GM12878 (cell line): ENCODE results near the gene ZNF407. TPM values are rescaled to one million over a fixed set of nuclear protein-coding genes. Genes with fewer than 3 reads are reported as not detected.

Source experiments
- ATAC-seq: fragments of 200-7000 bp; cut with Tn5 transposase; 3 replicates; pipeline ENCODE4 v1.9.1; 2020; ENCODE audit warnings: mild to moderate bottlenecking, moderate library complexity
- BruUV-seq: library from RNA; stranded (reverse); fragments of 400-500 nt; replicated peaks from 2 replicates; lab custom pipeline; 2021; lab: Mats Ljungman, UMichigan
- CTCF ChIA-PET: fragments of 300-600 bp; sonication (Branson Sonifier 250); formaldehyde crosslinking; extraction: SDS; loops from one replicate; lab custom pipeline; 2021; ENCODE audit warnings: inconsistent platforms; lab: Yijun Ruan, JAX
- POLR2A ChIA-PET: fragments of 350-600 bp; formaldehyde crosslinking; extraction: SDS; loops from one replicate; lab custom pipeline; 2021; ENCODE audit warnings: inconsistent platforms; lab: Charles Lee
- RAD21 ChIA-PET: fragments of 300-600 bp; sonication (Branson Sonifier 250); formaldehyde crosslinking; loops from one replicate; lab custom pipeline; 2023; ENCODE audit warnings: antibody characterized with exemption; ENCODE audit not compliant: unreplicated experiment; lab: Charles Lee
- SMC1A ChIA-PET: fragments of 300-600 bp; sonication (Branson Sonifier 250); formaldehyde crosslinking; loops from one replicate; lab custom pipeline; 2023; ENCODE audit not compliant: unreplicated experiment, uncharacterized antibody; lab: Charles Lee
- DNase-seq: peaks from one replicate; pipeline ENCODE4 v3.0.0-alpha.2; 2011; ENCODE audit warnings: low read depth, low spot score
- FAIRE-seq: peaks from 3 replicates; lab custom pipeline; 2011; peaks lifted over from hg19 to GRCh38; lab: Jason Lieb, UNC
- H2AFZ ChIP-seq: 2 replicates; pipeline ENCODE4 v1.6.0; 2011; ENCODE audit warnings: low read depth, low read length, control low read depth; ENCODE audit not compliant: control insufficient read depth
- H3K27ac ChIP-seq: 2 replicates; pipeline ENCODE4 v1.5.1; 2011; ENCODE audit warnings: control low read depth; ENCODE audit not compliant: control insufficient read depth, insufficient read depth
- H3K27me3 ChIP-seq, 2 experiments: replicated peaks in 1 of 2; 2 replicates each; pipeline versions ENCODE4 v1.6.0 to v1.6.1; 2011; ENCODE audit warnings: low read length in 1 of 2; ENCODE audit not compliant: control insufficient read depth in 2 of 2, insufficient read depth in 2 of 2
- H3K36me3 ChIP-seq, 2 experiments: 2 replicates each; pipeline ENCODE4 v1.5.1; 2011; ENCODE audit warnings: low read length in 1 of 2; ENCODE audit not compliant: control insufficient read depth in 2 of 2, insufficient read depth in 2 of 2
- H3K4me1 ChIP-seq: 2 replicates; pipeline ENCODE4 v1.6.1; 2011; ENCODE audit warnings: mild to moderate bottlenecking, low read length, moderate library complexity, mixed read lengths; ENCODE audit not compliant: control insufficient read depth, insufficient read depth
- H3K4me2 ChIP-seq: 2 replicates; pipeline ENCODE4 v1.6.0; 2011; ENCODE audit warnings: control low read depth; ENCODE audit not compliant: control insufficient read depth, insufficient read depth
- H3K4me3 ChIP-seq: fragments of 200-600 bp; sonication (generic); 2 replicates; pipeline ENCODE4 v1.5.1; 2016
- H3K79me2 ChIP-seq: 2 replicates; pipeline ENCODE4 v1.6.0; 2011; ENCODE audit warnings: low read length; ENCODE audit not compliant: control insufficient read depth, insufficient read depth
- H3K9ac ChIP-seq: 2 replicates; pipeline ENCODE4 v1.8.0; 2011; ENCODE audit warnings: low read length, control low read depth, mixed read lengths; ENCODE audit not compliant: control insufficient read depth, insufficient read depth
- H3K9me3 ChIP-seq: replicated peaks from 3 replicates; pipeline ENCODE4 v1.5.1; 2011; ENCODE audit warnings: mild to moderate bottlenecking, low read length; ENCODE audit not compliant: control insufficient read depth, insufficient read depth
- H4K20me1 ChIP-seq: 2 replicates; pipeline ENCODE4 v1.6.0; 2011; ENCODE audit not compliant: control insufficient read depth, insufficient read depth
- ATF2 ChIP-seq: IDR thresholded peaks from 2 replicates; pipeline ENCODE4 v1.6.1; 2012; ENCODE audit warnings: low read length, inconsistent platforms
- BCL11A ChIP-seq: IDR thresholded peaks from 2 replicates; pipeline ENCODE4 v1.6.1; 2011; ENCODE audit warnings: low read depth, low read length
- CBX5 ChIP-seq: sonication (generic); IDR thresholded peaks from 2 replicates; pipeline ENCODE4 v1.6.1; 2016; ENCODE audit warnings: low read depth, moderate library complexity, mild to moderate bottlenecking, inconsistent platforms
- CREB1 ChIP-seq: IDR thresholded peaks from 2 replicates; pipeline ENCODE4 v1.6.1; 2012; ENCODE audit warnings: low read depth, mild to moderate bottlenecking, inconsistent platforms
- HDGF ChIP-seq: fragments of 450-650 bp; IDR thresholded peaks from 2 replicates; pipeline ENCODE4 v1.6.1; 2016; ENCODE audit warnings: antibody characterized with exemption
- IRF3 ChIP-seq: fragments of 450-650 bp; IDR thresholded peaks from 2 replicates; pipeline ENCODE4 v1.6.1; 2014; ENCODE audit warnings: mild to moderate bottlenecking
- MEF2A ChIP-seq: IDR thresholded peaks from 2 replicates; pipeline ENCODE4 v1.6.1; 2011; ENCODE audit warnings: low read depth, mild to moderate bottlenecking, low read length, moderate library complexity; ENCODE audit not compliant: insufficient read depth
- MYC ChIP-seq: IDR thresholded peaks from 2 replicates; pipeline ENCODE4 v1.6.1; 2011; ENCODE audit warnings: mild to moderate bottlenecking, low read length, moderate library complexity, inconsistent platforms; ENCODE audit not compliant: insufficient read depth, insufficient replicate concordance, insufficient read length, severe bottlenecking
- PBX3 ChIP-seq: IDR thresholded peaks from 2 replicates; pipeline ENCODE4 v1.6.1; 2011; ENCODE audit warnings: mild to moderate bottlenecking, low read depth, low read length, moderate library complexity; ENCODE audit not compliant: insufficient replicate concordance
- TBL1XR1 ChIP-seq: IDR thresholded peaks from 2 replicates; pipeline ENCODE4 v1.6.1; 2012; ENCODE audit warnings: low read depth, low read length, improper control_type of control experiment
- ZSCAN29 ChIP-seq: fragments of 450-650 bp; IDR thresholded peaks from 2 replicates; pipeline ENCODE4 v1.6.1; 2017; ENCODE audit warnings: mild to moderate bottlenecking, moderate library complexity
- WGBS: methylation state at CpG from one replicate; pipeline ENCODE4 v1.1.6; 2016; ENCODE audit warnings: low lambda C conversion rate; ENCODE audit not compliant: insufficient replicate concordance, insufficient coverage; ENCODE audit errors: missing lambda C conversion rate; 5-methylcytosine and 5-hydroxymethylcytosine counted together
- in situ Hi-C: fragments of 300-500 bp; cut with MboI; formaldehyde crosslinking; loops from 9 replicates; pipeline ENCODE4 v1.14.3; 2018; ENCODE audit warnings: mixed read lengths
- intact Hi-C: fragments of 100-400 bp; cut with micrococcal nuclease; formaldehyde crosslinking; loops from one replicate; pipeline ENCODE4 v1.14.2; 2022; ENCODE audit not compliant: unreplicated experiment
- polyA plus RNA-seq, 11 experiments: library from polyadenylated mRNA; depleted of rRNA in 4 of 11; unstranded in 6 of 11; stranded (reverse) in 5 of 11; fragments of >200 nt; fragmentation: Nextera tagmentation in 4 of 11; fragmentation: Illumina TruSeq in 1 of 11; extraction: Ambion mirVana in 4 of 11; extraction: Trizol in 1 of 11; gene quantifications; 1 replicate in 1 of 11; 2 replicates in 10 of 11; pipeline versions ENCODE4 v1.2.1 to v1.2.3, GENCODE V29; 2011 to 2016; ENCODE audit warnings: inconsistent platforms in 2 of 11, missing spikeins in 2 of 11, low read depth in 1 of 11
- total RNA-seq, 4 experiments: library from RNA; depleted of rRNA in 3 of 4; stranded (reverse); fragments of >200 nt in 3 of 4; fragmentation: Illumina TruSeq in 1 of 4; extraction: Trizol in 1 of 4; gene quantifications; 2 replicates each; pipeline versions ENCODE4 v1.2.1 to v1.2.3, GENCODE V29; 2013 to 2021

ZNF407 gene
- total and polyA plus RNA-seq, 10 of the 15 experiments (the other 5 are each of a cell fraction or from before 2014, with no cell fraction given), result 0.69 to 11.6 (median 5.3) TPM

- no peaks in the 10 kb centered on the region for H3K9me3 ChIP-seq
- H3K9ac ChIP-seq, result no peak overlapping the region
- intact Hi-C loops, result no loop called here
- no peaks in the 10 kb centered on the region for H4K20me1 ChIP-seq
- H2AFZ ChIP-seq, result no peak overlapping the region
- no peak overlapping the region for H3K27ac ChIP-seq
- POLR2A ChIA-PET, result no interaction called here
- WGBS, result 94% methylated on average over 5 of the region's 5 CpGs
- DNase-seq (no peak), FAIRE-seq (no peak), ATAC-seq (no peak)
- CTCF ChIA-PET, result no interaction called here
- no peaks in the 10 kb centered on the region for H3K36me3 ChIP-seq
- TF ChIP-seq CBX5, result no peak
- no peak for TF ChIP-seq PBX3
- no peak for TF ChIP-seq HDGF
- no peak for TF ChIP-seq CREB1
- no peak for TF ChIP-seq TBL1XR1
- TF ChIP-seq IRF3, result no peak
- no peak for TF ChIP-seq BCL11A
- TF ChIP-seq ZSCAN29, result no peak
- no peak for TF ChIP-seq ATF2
- no peak for TF ChIP-seq MYC
- no peak for TF ChIP-seq MEF2A
- TF ChIP-seq, all 136 proteins: peak for 0
- in situ Hi-C loops, result no loop called here
- no peak overlapping the region for H3K4me3 ChIP-seq
- no TSS peak for BruUV-seq
- ChIA-PET RAD21 (interaction anchor here (0.5 kb wide), 1 partner anchor 301 kb away, joined by 3 read pairs; no protein-coding TSS in a partner anchor), SMC1A (interaction anchor here (1.0 to 1.4 kb wide), 3 partner anchors 28 to 102 kb away, joined by 3 to 5 read pairs (median 4); no protein-coding TSS in a partner anchor)
- H3K4me2 ChIP-seq, result no peak overlapping the region
- no peaks in the 10 kb centered on the region for H3K79me2 ChIP-seq
- no peaks in the 10 kb centered on the region for H3K27me3 ChIP-seq
- no peaks in the 10 kb centered on the region for H3K4me1 ChIP-seq
These were observed 97.5 kb downstream of the ZNF407 start for GRCh38 chr18:74695170-74695569.
